ENCODE results near the gene FAAP100.

The FAAP100 gene

DNA sequence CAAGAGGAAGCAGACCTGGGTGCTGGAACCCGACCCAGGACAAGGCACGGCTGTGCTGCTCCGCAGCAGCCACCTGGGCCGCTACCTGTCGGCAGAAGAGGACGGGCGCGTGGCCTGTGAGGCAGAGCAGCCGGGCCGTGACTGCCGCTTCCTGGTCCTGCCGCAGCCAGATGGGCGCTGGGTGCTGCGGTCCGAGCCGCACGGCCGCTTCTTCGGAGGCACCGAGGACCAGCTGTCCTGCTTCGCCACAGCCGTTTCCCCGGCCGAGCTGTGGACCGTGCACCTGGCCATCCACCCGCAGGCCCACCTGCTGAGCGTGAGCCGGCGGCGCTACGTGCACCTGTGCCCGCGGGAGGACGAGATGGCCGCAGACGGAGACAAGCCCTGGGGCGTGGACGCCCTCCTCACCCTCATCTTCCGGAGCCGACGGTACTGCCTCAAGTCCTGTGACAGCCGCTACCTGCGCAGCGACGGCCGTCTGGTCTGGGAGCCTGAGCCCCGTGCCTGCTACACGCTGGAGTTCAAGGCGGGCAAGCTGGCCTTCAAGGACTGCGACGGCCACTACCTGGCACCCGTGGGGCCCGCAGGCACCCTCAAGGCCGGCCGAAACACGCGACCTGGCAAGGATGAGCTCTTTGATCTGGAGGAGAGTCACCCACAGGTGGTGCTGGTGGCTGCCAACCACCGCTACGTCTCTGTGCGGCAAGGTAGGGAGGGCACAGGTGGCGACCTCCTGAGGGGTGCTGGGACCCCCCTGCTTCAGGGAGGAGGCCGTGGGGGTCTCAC is 23.3 kb downstream of the FAAP100 start:
- no peak overlapping the region for H3K27ac ChIP-seq
- DNase-seq (ENCODE audit: low read depth, low spot score) = no peak

- no peak for DNase-seq (ENCODE audit: low read depth, low spot score)
- no peak overlapping the region for H3K27ac ChIP-seq
Observed at GRCh38 chr17:81528384-81528650, 23.8 kb downstream of the FAAP100 start.

GRCh38 chr17:81527591-81528383 is 24.4 kb downstream of the FAAP100 start, which contains the start of gene FSCN2:
TSS of gene FSCN2 (plus strand) at chr17:81528377. CDS start at chr17:81528532, 155 bp downstream.
- DNase-seq (ENCODE audit: low read depth, low spot score) = no peak

DNA sequence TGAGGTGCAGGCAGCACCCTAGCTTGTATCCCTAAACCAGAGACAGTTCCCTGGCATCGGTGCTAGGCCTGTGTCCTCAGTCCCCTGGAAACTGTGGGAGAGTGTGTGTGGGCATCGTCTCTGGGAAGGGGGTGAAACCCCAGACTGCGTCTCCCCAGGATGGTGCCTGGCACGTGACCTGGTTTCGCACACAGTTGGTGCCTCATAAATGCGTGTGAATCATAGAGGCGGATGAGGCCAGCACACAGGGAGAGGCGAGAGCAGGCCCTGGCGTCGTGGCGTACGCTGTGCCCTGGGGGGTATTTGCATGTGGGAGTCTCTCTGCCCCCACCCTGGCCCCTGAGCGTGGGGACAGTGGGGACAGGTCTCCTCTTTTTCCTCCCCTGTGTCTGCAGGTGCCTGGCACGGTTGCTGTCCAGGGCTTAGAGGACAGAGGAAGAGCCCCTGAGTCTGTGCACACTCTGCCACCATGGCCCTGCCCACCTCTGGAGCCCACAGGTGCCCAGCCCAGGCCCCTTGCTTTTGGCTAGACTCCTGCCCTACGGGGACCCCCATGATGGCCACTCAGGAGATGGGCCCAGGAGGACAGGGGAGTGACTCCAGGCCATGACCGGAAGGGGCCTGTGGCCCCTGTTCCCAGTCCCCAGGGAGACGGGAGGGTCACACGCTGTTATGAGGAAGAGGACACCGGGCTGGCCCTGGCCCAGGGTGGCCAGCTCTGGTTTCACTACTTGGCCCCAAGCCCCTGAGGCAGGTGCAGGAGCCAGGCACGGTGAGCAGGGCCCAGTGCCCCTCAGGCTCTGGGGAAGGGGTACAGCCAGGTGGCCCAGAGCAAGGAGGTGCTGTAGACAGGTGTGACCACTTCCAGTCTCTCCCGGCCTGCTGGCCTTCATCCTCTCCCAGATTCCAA is 25.2 kb downstream of the FAAP100 start:
- no peak for DNase-seq (ENCODE audit: low read depth, low spot score)
- H3K27ac ChIP-seq = no peak overlapping the region

More at GRCh38 chr17:81527591-81528383, 24.4 kb downstream of the FAAP100 start, which contains the start of gene FSCN2:
- no peak within 1 kb of the TSS for H3K27ac ChIP-seq

- DNase-seq (ENCODE audit: low read depth, low spot score) = no peak
- H3K27ac ChIP-seq = no peak overlapping the region
Observed at GRCh38 chr17:81524865-81525159, 27.3 kb downstream of the FAAP100 start.

DNA sequence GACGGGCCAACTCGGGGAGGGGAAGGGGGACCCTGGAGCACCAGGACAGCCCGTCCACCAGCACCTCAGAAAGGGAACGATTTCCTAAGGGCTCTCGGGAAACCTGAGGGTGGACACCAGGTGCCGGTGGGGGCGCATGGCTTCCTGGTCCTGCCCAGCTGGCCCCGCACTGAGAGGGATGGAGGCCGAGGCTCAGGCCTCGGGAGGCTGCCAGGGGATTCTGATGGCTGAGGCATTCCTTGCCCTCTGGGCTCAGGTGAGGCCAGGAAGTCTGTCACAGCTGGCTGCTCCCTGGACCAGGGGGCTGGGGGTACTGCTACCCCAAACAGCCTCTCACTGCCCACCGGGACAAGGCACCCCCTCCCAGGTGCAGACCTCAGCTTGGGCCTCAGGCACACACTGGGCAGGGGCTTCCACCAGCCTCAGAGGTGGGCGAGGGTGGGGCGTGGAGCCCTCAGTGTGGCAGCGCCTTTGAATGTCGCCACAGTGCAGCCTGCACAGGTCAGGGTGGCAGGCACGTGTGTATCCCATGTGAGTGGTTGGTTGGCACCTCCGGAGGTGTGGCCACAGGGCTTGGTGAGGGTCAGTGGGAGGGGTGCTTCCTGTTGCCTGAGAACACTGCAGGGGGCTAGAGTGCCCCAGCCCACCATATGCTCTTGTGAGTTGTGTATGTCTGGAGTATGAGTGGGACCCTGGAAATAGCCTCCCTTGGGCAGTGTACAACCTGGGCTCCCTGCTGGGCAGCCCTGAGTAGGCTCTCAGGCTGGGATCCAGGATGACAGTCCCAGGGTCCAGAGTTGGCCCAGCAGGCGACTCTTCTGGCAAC is 27.9 kb downstream of the FAAP100 start:
- no peak for DNase-seq (ENCODE audit: low read depth, low spot score)
- no peak overlapping the region for H3K27ac ChIP-seq

DNA sequence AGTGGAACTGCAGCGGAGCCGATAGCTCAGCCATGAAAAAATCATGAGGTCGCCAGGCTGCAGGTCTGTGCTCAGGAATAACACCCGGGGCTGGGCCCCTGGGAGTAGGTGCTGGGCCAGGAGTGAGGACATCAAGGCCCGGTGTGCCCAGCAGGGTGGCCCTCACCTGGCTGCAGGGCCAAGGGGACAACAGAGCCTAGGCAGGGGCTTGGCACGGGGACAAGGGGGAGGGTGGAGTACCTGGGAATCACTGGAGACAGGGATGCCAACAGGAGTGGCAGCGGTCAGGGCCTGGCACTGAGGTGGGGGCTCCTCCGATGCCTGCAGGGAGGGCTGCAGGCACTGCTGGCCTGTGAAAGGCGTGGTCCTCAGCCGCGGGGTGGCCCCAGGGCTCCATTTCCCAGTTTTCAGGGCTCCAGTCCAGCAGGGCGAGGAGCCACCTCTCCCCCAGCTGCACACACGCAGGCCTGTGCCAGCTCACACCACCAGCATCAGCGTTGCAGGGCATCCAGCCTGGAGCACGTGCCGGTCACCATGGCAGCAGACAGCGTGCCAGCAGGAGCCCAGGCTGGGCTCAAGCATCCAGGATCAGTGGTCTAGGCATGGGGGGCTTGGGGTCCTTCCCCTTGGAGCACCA is 28.6 kb downstream of the FAAP100 start:
- no peak for DNase-seq (ENCODE audit: low read depth, low spot score)
- no peak overlapping the region for H3K27ac ChIP-seq

GRCh38 chr17:81522491-81523401 is 29.4 kb downstream of the FAAP100 start:
- DNase-seq (ENCODE audit: low read depth, low spot score) = no peak
- H3K27ac ChIP-seq = no peak overlapping the region

DNA sequence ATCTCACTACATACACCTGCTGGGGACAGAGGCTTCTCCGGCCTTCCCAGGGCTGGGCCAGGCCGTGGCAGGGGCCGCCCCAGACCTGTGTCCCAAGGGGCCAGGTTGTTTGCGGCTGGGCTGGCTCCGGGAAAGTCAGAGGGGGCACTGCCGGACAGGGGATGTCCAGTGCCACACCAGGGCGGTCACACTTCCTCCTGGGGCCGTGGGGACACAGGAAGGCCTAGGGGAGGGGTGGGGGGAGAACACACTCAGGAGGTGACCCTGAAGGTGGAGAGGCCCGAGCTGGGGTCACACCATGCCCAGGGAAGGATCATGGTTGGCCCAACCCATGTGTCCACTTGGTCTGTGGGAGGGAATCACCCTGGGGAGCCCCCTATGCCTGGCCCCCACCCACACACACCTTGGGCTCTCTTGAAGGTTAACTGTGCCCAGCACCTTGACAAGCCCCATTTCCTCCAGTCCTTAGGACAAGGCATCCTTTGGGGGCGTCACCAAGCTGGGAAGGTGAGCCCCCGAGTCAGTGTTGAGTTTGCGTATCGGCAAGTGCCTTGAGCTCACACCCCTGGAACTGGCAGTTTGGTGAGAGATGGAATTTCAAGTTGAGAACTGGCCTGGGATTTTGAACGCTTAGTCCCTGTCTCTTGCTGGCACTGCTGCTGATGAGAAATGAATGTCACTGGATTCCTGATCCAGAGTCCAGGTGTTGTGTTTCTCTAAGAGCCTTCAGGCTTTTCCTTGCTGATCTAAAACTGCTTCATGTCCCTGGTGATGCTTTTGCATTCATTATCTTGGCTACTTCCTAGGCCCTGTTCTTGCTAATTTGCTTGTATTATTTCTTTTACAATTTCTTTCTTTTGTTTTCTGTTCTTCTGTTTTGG is 31.9 kb downstream of the FAAP100 start:
- H3K27ac ChIP-seq = peak overlapping the region; percentile 42
- DNase-seq (ENCODE audit: low read depth, low spot score) = no peak

DNA sequence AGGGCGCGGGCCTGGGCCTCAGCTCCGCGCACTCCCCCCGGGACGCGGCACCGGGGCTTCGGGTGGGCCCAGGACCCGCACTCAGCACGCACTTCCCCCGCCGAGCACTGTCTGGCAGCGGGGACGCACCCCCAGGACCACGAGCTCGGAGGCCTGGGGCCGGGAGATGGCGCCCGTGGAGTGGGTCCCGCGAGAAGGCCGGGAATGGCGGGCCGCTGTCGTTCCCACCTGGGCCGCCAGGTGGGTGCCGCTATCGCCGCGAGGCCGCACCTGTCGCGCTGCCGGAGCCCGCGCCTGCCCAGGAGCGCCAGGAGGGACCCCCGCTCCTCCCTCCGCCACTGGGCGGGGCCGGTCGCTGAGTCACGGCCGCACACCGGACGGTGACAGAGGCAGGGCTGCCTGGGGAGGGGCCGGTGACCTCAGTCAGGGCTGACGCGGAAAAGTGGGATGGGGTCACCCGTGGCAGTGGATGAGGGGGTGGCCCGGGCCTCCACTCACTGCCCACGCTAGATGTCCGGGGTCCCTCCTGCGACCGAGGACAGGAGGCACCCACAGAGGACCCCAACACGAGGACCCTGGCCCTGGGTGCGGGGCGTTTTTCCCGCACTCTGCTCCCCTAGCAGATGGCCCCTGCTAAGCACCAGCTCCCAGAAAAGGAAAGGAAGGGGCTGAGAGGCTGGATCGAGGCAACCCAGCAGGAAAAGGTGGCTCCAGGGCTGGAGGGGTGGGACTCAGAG is 32.7 kb downstream of the FAAP100 start:
- no peak for DNase-seq (ENCODE audit: low read depth, low spot score)
- peak overlapping the region; percentile 42 for H3K27ac ChIP-seq

DNA sequence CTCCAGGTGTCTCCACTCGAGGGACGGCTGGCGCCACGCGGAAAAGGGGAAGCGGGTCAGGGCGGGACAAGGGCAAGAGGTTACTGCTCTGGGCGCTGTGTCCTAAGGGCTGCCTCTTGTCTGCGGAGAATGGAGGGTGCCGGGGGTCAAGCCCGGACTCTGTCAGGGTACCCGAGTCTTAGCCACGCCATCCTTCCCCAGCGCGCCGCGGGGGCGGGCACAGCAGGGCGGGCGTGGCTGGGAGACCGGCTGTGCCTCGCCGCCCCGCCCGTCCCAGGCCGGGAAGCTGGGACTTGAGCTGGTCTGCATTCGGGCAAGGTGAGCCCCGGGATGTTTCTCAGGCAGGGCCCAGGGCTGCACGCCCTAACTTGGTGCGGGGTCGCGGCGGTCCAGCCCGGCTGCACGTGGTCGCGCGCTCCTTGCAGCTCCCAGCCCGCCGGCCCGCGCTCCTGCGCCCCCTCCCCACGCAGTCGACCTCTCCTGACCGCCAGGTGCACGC is 33.3 kb downstream of the FAAP100 start:
- no peak for DNase-seq (ENCODE audit: low read depth, low spot score)
- H3K27ac ChIP-seq = peak overlapping the region; percentile 42

- DNase-seq (ENCODE audit: low read depth, low spot score) = no peak
- H3K27ac ChIP-seq = peak overlapping the region; percentile 42
Observed at GRCh38 chr17:81518113-81518784, 33.9 kb downstream of the FAAP100 start.

- no peak overlapping the region for H3K27ac ChIP-seq
- DNase-seq (ENCODE audit: low read depth, low spot score) = no peak
Observed at GRCh38 chr17:81517339-81518112, 34.6 kb downstream of the FAAP100 start.

DNA sequence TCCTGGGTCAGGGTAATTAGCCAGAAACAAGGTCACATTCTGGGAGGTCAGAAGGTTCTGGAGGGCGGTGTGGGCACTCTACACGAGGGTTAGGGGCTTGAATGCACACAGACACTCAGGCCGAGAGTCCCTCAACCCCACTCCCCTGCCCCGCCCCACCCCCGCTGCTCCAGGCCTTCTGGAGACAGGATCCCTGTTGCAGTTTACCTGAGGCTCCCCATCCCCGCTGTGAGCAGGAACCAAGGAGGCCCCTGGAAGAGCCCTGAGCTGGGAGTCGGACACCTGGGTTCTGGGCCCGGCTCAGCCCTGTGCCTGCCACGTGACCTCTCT is 35.2 kb downstream of the FAAP100 start:
- DNase-seq (ENCODE audit: low read depth, low spot score) = no peak
- H3K27ac ChIP-seq = no peak overlapping the region

DNA sequence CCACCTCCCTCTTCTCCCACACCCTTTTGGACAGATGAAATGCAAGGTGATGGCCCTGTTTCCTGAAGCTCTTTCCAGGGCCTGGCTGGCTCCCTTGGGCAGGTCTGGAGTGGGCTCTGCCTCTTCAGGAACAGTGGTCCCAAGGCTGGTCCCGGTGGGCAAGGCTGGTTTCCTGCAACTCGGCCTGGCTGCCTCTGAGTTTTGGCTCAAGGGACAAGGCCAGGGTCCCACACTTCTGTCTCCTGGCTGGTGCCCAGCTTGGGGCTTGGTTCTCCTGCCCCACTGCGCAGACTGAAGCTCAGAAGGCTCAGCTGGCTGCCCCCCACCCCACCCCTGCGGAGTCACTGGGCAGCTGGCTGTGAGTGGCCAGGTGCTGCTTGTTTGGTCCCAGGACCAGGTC is 35.7 kb downstream of the FAAP100 start:
- no peak for DNase-seq (ENCODE audit: low read depth, low spot score)
- peak overlapping the region; percentile 100 for H3K27ac ChIP-seq
